Immature natural killer cell (primary cell): ENCODE measurements around the gene TMEM125. TPM values are rescaled to one million over a fixed set of nuclear protein-coding genes. Genes with fewer than 3 reads are reported as not detected.

Source experiments
- DNase-seq, 3 donors: peaks; one replicate each; pipeline ENCODE4 v3.0.0; 2022; ENCODE audit warnings: mixed read lengths in 1 of 3
- H3K27ac Mint-ChIP-seq, 6 donors: one replicate each; pipeline ENCODE4 v1.8.0; 2020; ENCODE audit warnings: mixed read lengths in 6 of 6, mild to moderate bottlenecking in 5 of 6, inconsistent platforms in 4 of 6, moderate library complexity in 3 of 6
- H3K27me3 Mint-ChIP-seq, 3 donors: one replicate each; pipeline ENCODE4 v1.8.0; 2020 to 2021; ENCODE audit warnings: low read depth in 3 of 3, mild to moderate bottlenecking in 3 of 3, mixed read lengths in 3 of 3, moderate library complexity in 3 of 3, inconsistent platforms in 1 of 3
- H3K36me3 Mint-ChIP-seq, 3 donors: one replicate each; pipeline ENCODE4 v1.8.0; 2020; ENCODE audit warnings: mixed read lengths in 3 of 3, inconsistent platforms in 2 of 3, mild to moderate bottlenecking in 2 of 3
- H3K4me1 Mint-ChIP-seq, 2 donors: one replicate each; pipeline ENCODE4 v1.8.0; 2020; ENCODE audit warnings: inconsistent platforms in 2 of 2, mild to moderate bottlenecking in 2 of 2, mixed read lengths in 2 of 2, moderate library complexity in 1 of 2
- H3K4me3 Mint-ChIP-seq, 5 donors: one replicate each; pipeline ENCODE4 v1.8.0; 2020; ENCODE audit warnings: mild to moderate bottlenecking in 5 of 5, mixed read lengths in 5 of 5, inconsistent platforms in 3 of 5, moderate library complexity in 3 of 5
- H3K9me3 Mint-ChIP-seq, 6 donors: one replicate each; pipeline ENCODE4 v1.8.0; 2020; ENCODE audit warnings: mild to moderate bottlenecking in 6 of 6, mixed read lengths in 6 of 6, inconsistent platforms in 4 of 6, moderate library complexity in 3 of 6
- polyA plus RNA-seq, 3 donors: library from polyadenylated mRNA; unstranded; fragments of 300-500 nt; fragmentation: Illumina TruSeq; gene quantifications; one replicate each; pipeline ENCODE4 v1.2.3, GENCODE V29; 2021

The TMEM125 gene
- polyA plus RNA-seq, 3 donors from 2014 or later, result 0.53 to 3.7 TPM; not detected in 1

- Mint-ChIP-seq H3K27me3 (peaks cover 0 to 7% (median 3%) of the 10 kb centered on the region in 3 donors), H3K9me3 (no peaks in the 10 kb centered on the region), H3K4me1 (no peaks in the 10 kb centered on the region), H3K4me3 (no peak overlapping the region), H3K27ac (no peak overlapping the region), H3K36me3 (no peaks in the 10 kb centered on the region)
- no peak for DNase-seq
Measured at GRCh38 chr1:43255438-43256210, 14.2 kb upstream of the TMEM125 start.

- H3K36me3 Mint-ChIP-seq, result no peaks in the 10 kb centered on the region
- no peak overlapping the region for H3K4me3 Mint-ChIP-seq
- DNase-seq, result no peak
- no peaks in the 10 kb centered on the region for H3K4me1 Mint-ChIP-seq
- H3K9me3 Mint-ChIP-seq, result no peaks in the 10 kb centered on the region
- H3K27me3 Mint-ChIP-seq, result peaks cover 0 to 7% (median 0%) of the 10 kb centered on the region in 3 donors
- no peak overlapping the region for H3K27ac Mint-ChIP-seq
Measured at GRCh38 chr1:43256675-43257570, 12.9 kb upstream of the TMEM125 start.

- Mint-ChIP-seq H3K4me1 (no peaks in the 10 kb centered on the region), H3K27ac (no peak overlapping the region), H3K36me3 (no peaks in the 10 kb centered on the region), H3K4me3 (no peak overlapping the region), H3K9me3 (no peaks in the 10 kb centered on the region), H3K27me3 (peaks cover 0 to 6% (median 2%) of the 10 kb centered on the region in 3 donors)
- DNase-seq, result no peak
Measured at GRCh38 chr1:43258370-43258769, 11.4 kb upstream of the TMEM125 start.

- no peak for DNase-seq
- Mint-ChIP-seq H3K36me3 (no peaks in the 10 kb centered on the region), H3K9me3 (no peaks in the 10 kb centered on the region), H3K4me3 (no peak overlapping the region), H3K4me1 (peaks cover 5% of the 10 kb centered on the region in 2 donors), H3K27me3 (peaks cover 4 to 6% (median 6%) of the 10 kb centered on the region in 3 donors), H3K27ac (no peak overlapping the region)
Measured at GRCh38 chr1:43265431-43265830, 4.4 kb upstream of the TMEM125 start.

- no peak overlapping the region for H3K27ac Mint-ChIP-seq
- DNase-seq, result no peak
- H3K36me3 Mint-ChIP-seq, result no peaks in the 10 kb centered on the region
- peaks cover 16 to 18% of the 10 kb centered on the region in 2 donors for H3K4me1 Mint-ChIP-seq
- no peaks in the 10 kb centered on the region for H3K9me3 Mint-ChIP-seq
- H3K27me3 Mint-ChIP-seq, result peaks cover 6 to 8% (median 6%) of the 10 kb centered on the region in 3 donors
- H3K4me3 Mint-ChIP-seq, result no peak overlapping the region
Measured at GRCh38 chr1:43266881-43267280, 2.9 kb upstream of the TMEM125 start.

- Mint-ChIP-seq H3K27me3 (peaks cover 6 to 8% (median 6%) of the 10 kb centered on the region in 3 donors), H3K27ac (no peak overlapping the region), H3K4me1 (peaks cover 16 to 18% of the 10 kb centered on the region in 2 donors), H3K4me3 (no peak overlapping the region), H3K36me3 (no peaks in the 10 kb centered on the region), H3K9me3 (no peaks in the 10 kb centered on the region)
- DNase-seq, result no peak
Measured at GRCh38 chr1:43267291-43267805, 2.4 kb upstream of the TMEM125 start.

- DNase-seq, result no peak
- peaks cover 5 to 6% (median 6%) of the 10 kb centered on the region in 3 donors for H3K27me3 Mint-ChIP-seq
- H3K4me3 Mint-ChIP-seq, result no peak overlapping the region
- H3K4me1 Mint-ChIP-seq, result peaks cover 16 to 18% of the 10 kb centered on the region in 2 donors
- H3K27ac Mint-ChIP-seq, result no peak overlapping the region
- H3K36me3 Mint-ChIP-seq, result no peaks in the 10 kb centered on the region
- no peaks in the 10 kb centered on the region for H3K9me3 Mint-ChIP-seq
Measured at GRCh38 chr1:43267818-43268425, 1.9 kb upstream of the TMEM125 start.

GRCh38 chr1:43270421-43271095 lies 775 bp downstream of the TMEM125 start:
- H3K4me1 Mint-ChIP-seq, result peaks cover 30 to 31% of the 10 kb centered on the region in 2 donors
- DNase-seq, result no peak
- H3K4me3 Mint-ChIP-seq, result peak overlapping the region; percentile 70 to 84 (median 72)
- peaks cover 0 to 4% (median 0%) of the 10 kb centered on the region in 3 donors for H3K36me3 Mint-ChIP-seq
- peaks cover 5 to 6% (median 6%) of the 10 kb centered on the region in 3 donors for H3K27me3 Mint-ChIP-seq
- H3K27ac Mint-ChIP-seq, result peak overlapping the region in 3 of 6 donors; percentile 10 to 63 (median 31)
- H3K9me3 Mint-ChIP-seq, result no peaks in the 10 kb centered on the region

- DNase-seq, result no peak
- Mint-ChIP-seq H3K27me3 (peaks cover 4 to 6% (median 4%) of the 10 kb centered on the region in 3 donors), H3K9me3 (no peaks in the 10 kb centered on the region), H3K27ac (peak overlapping the region in 2 of 6 donors; percentile 35 to 63), H3K36me3 (peaks cover 0 to 4% (median 0%) of the 10 kb centered on the region in 3 donors), H3K4me3 (peak overlapping the region; percentile 70 to 84 (median 72)), H3K4me1 (peaks cover 30 to 31% of the 10 kb centered on the region in 2 donors)
Measured at GRCh38 chr1:43271186-43272118, 1.7 kb downstream of the TMEM125 start.

- H3K27ac Mint-ChIP-seq, result no peak overlapping the region
- H3K36me3 Mint-ChIP-seq, result peaks cover 0 to 4% (median 0%) of the 10 kb centered on the region in 3 donors
- no peaks in the 10 kb centered on the region for H3K9me3 Mint-ChIP-seq
- H3K4me3 Mint-ChIP-seq, result no peak overlapping the region
- no peak for DNase-seq
- H3K27me3 Mint-ChIP-seq, result peaks cover 4 to 6% (median 4%) of the 10 kb centered on the region in 3 donors
- H3K4me1 Mint-ChIP-seq, result peaks cover 30 to 31% of the 10 kb centered on the region in 2 donors
Measured at GRCh38 chr1:43272161-43272560, 2.4 kb downstream of the TMEM125 start.

- Mint-ChIP-seq H3K36me3 (peaks cover 0 to 4% (median 0%) of the 10 kb centered on the region in 3 donors), H3K4me3 (no peak overlapping the region), H3K27me3 (peaks cover 4 to 6% (median 4%) of the 10 kb centered on the region in 3 donors), H3K27ac (no peak overlapping the region), H3K9me3 (no peaks in the 10 kb centered on the region), H3K4me1 (peaks cover 30 to 31% of the 10 kb centered on the region in 2 donors)
- no peak for DNase-seq
Measured at GRCh38 chr1:43272576-43273571, 3.1 kb downstream of the TMEM125 start.
